Sigmoid colon (tissue), 4 donors: ENCODE measurements around the gene TRPV4.

Source experiments
- CTCF ChIP-seq, 4 experiments: fragments of 450-650 bp in 3 of 4; fragments of 200-600 bp in 1 of 4; IDR thresholded peaks; one replicate each; pipeline ENCODE4 v1.5.1; 2016 to 2019; ENCODE audit warnings: antibody characterized with exemption in 4 of 4, mild to moderate bottlenecking in 3 of 4, moderate library complexity in 2 of 4
- EP300 ChIP-seq, 4 donors: sonication (generic); formaldehyde crosslinking; IDR thresholded peaks; one replicate each; pipeline ENCODE4 v1.6.1; 2017; ENCODE audit warnings: antibody characterized with exemption in 4 of 4
- POLR2A ChIP-seq, 2 donors: fragments of 450-650 bp; IDR thresholded peaks; one replicate each; pipeline ENCODE4 v1.6.1; 2016; ENCODE audit warnings: antibody characterized with exemption in 2 of 2, mild to moderate bottlenecking in 2 of 2, moderate library complexity in 2 of 2
- POLR2AphosphoS5 ChIP-seq, 4 donors: sonication (generic); formaldehyde crosslinking; IDR thresholded peaks; one replicate each; pipeline ENCODE4 v1.6.1; 2017; ENCODE audit warnings: antibody characterized with exemption in 4 of 4

DNA sequence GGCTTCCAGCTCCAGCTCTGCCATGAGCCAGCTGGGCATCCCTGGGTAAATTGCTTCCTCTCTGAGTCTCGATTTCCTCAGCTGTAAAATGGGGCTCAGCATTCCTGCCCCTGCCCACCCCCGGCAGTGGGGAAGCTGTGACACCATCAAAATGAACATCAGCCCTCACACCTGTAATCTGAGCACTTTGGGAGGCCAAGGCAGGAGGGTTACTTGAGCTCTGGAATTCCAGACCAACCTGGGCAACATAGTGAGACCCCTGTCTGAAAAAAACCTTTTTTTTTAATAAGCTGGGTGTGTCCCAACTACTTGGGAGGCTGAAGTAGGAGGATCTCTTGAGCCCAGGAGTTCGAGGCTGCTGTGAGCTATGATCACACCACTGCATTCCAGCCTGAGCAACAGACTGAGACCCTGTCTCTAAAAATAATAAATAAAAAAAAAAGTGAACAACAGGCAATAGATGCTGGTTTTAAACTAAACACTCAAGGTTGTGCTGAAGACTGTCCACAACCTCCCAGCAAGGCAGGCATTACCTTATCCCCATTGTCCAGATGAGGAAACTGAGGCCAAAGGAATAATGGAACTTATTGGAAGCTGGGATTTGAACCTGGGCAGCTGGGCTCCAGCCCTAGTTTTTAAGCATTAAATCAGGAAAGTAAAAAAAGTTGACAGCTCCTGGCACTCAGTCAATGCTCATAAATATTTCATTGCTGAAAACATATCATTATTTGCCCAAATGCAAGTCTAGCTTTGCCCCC, 4.3 kb downstream of the TRPV4 start:
- TF ChIP-seq CTCF (IDR thresholded peaks at IDR 0.05) (no peak), POLR2AphosphoS5 (IDR thresholded peaks at IDR 0.05) (no peak), POLR2A (IDR thresholded peaks at IDR 0.05) (no peak), EP300 (IDR thresholded peaks at IDR 0.05) (no peak)
